SK-N-SH (cell line): ENCODE measurements around the gene PBX1.

Source experiments
- CHD2 ChIP-seq: fragments of 150-350 bp; IDR thresholded peaks from 2 replicates; pipeline ENCODE4 v1.6.1; 2018; ENCODE audit warnings: low read length; ENCODE audit not compliant: partially characterized antibody
- EZH2phosphoT487 ChIP-seq: fragments of 200-600 bp; sonication (generic); IDR thresholded peaks from 2 replicates; pipeline ENCODE4 v1.6.1; 2017; ENCODE audit warnings: low read depth, mixed run types, mild to moderate bottlenecking, antibody characterized with exemption, moderate library complexity, borderline replicate concordance
- FOXM1 ChIP-seq: IDR thresholded peaks from 2 replicates; pipeline ENCODE4 v1.4.0; 2012; ENCODE audit warnings: low read depth, mild to moderate bottlenecking
- GABPA ChIP-seq: IDR thresholded peaks from 2 replicates; pipeline ENCODE4 v1.4.0; 2012; ENCODE audit warnings: low read depth, mild to moderate bottlenecking
- RFX5 ChIP-seq: IDR thresholded peaks from 2 replicates; pipeline ENCODE4 v1.6.1; 2012; ENCODE audit warnings: mild to moderate bottlenecking, improper control_type of control experiment, low read length
- SMC3 ChIP-seq: IDR thresholded peaks from 2 replicates; pipeline ENCODE4 v1.6.1; 2012; ENCODE audit warnings: low read depth, low read length, improper control_type of control experiment
- YY1 ChIP-seq: IDR thresholded peaks from 2 replicates; pipeline ENCODE4 v1.4.0; 2012; ENCODE audit warnings: low read depth, mild to moderate bottlenecking
- TF ChIP-seq, protein P1 (sequence below): fragments of 200-600 bp; sonication (generic); IDR thresholded peaks from 2 replicates; pipeline ENCODE4 v1.6.1; 2017; ENCODE audit warnings: antibody characterized with exemption, mild to moderate bottlenecking, moderate library complexity
- TF ChIP-seq, protein P2 (sequence below): IDR thresholded peaks from 2 replicates; pipeline ENCODE4; 2012
- TF ChIP-seq, protein P3 (sequence below): IDR thresholded peaks from 2 replicates; pipeline ENCODE4 v1.4.0; 2012; ENCODE audit warnings: low read depth
- TF ChIP-seq, protein P4 (sequence below): fragments of 150-350 bp; IDR thresholded peaks from 2 replicates; pipeline ENCODE4 v1.6.1; 2017; ENCODE audit warnings: antibody characterized with exemption, low read length, low read depth, borderline replicate concordance

DNA sequence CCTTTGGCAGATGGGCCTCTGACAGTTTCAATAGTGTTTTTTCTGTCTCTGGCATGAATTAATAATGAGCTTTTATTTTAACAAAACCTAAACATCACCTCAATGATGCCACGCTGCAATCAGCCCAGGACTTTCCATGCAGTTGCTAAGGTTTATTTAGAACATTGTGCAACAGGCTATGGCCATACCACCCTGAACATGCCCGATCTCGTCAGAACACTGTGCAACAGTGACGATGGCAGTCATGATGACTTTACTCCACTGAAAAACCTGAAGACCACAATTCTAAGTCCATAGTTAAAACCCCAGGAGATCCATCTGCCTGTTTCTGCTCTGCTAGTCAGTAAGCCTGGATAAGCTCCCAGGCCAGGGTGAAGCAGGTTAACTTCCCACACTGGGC, 310.0 kb downstream of the PBX1 start:
- TF ChIP-seq SMC3 = no peak
- no peak for TF ChIP-seq CHD2
- TF ChIP-seq, protein P1, sequence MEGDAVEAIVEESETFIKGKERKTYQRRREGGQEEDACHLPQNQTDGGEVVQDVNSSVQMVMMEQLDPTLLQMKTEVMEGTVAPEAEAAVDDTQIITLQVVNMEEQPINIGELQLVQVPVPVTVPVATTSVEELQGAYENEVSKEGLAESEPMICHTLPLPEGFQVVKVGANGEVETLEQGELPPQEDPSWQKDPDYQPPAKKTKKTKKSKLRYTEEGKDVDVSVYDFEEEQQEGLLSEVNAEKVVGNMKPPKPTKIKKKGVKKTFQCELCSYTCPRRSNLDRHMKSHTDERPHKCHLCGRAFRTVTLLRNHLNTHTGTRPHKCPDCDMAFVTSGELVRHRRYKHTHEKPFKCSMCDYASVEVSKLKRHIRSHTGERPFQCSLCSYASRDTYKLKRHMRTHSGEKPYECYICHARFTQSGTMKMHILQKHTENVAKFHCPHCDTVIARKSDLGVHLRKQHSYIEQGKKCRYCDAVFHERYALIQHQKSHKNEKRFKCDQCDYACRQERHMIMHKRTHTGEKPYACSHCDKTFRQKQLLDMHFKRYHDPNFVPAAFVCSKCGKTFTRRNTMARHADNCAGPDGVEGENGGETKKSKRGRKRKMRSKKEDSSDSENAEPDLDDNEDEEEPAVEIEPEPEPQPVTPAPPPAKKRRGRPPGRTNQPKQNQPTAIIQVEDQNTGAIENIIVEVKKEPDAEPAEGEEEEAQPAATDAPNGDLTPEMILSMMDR = no peak
- TF ChIP-seq YY1 = no peak
- TF ChIP-seq FOXM1 = no peak
- no peak for TF ChIP-seq RFX5
- no peak for TF ChIP-seq EZH2phosphoT487
- TF ChIP-seq, protein P2, sequence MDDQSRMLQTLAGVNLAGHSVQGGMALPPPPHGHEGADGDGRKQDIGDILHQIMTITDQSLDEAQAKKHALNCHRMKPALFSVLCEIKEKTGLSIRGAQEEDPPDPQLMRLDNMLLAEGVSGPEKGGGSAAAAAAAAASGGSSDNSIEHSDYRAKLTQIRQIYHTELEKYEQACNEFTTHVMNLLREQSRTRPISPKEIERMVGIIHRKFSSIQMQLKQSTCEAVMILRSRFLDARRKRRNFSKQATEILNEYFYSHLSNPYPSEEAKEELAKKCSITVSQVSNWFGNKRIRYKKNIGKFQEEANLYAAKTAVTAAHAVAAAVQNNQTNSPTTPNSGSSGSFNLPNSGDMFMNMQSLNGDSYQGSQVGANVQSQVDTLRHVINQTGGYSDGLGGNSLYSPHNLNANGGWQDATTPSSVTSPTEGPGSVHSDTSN = no peak
- TF ChIP-seq, protein P3, sequence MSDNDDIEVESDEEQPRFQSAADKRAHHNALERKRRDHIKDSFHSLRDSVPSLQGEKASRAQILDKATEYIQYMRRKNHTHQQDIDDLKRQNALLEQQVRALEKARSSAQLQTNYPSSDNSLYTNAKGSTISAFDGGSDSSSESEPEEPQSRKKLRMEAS = no peak
- TF ChIP-seq, protein P4, sequence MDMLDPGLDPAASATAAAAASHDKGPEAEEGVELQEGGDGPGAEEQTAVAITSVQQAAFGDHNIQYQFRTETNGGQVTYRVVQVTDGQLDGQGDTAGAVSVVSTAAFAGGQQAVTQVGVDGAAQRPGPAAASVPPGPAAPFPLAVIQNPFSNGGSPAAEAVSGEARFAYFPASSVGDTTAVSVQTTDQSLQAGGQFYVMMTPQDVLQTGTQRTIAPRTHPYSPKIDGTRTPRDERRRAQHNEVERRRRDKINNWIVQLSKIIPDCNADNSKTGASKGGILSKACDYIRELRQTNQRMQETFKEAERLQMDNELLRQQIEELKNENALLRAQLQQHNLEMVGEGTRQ = no peak
- no peak for TF ChIP-seq GABPA
